Activated CD8-positive, alpha-beta memory T cell treated with anti-CD3 and anti-CD28 coated beads for 36 hours (primary cell): Measurements from ENCODE around the gene IRS2. TPM values are rescaled to one million over a fixed set of nuclear protein-coding genes. Genes with fewer than 3 reads are reported as not detected.

ENCODE experiments used
- CTCF ChIA-PET: fragments of 350-600 bp; sonication (Branson Sonifier 250); formaldehyde crosslinking; loops from one replicate; lab custom pipeline; 2021; ENCODE audit warnings: antibody characterized with exemption; lab: Charles Lee
- POLR2A ChIA-PET: fragments of 350-600 bp; sonication (Branson Sonifier 250); formaldehyde crosslinking; loops from one replicate; lab custom pipeline; 2021; ENCODE audit warnings: antibody characterized with exemption; lab: Charles Lee
- total RNA-seq, 2 experiments: library from RNA; stranded (reverse); gene quantifications; one replicate each; pipeline ENCODE4 v1.2.3, GENCODE V29; 2021

IRS2 gene
- total RNA-seq, 2 experiments from 2014 or later, result 1.0 to 1.1 TPM

GRCh38 chr13:109782066-109782822, 4.1 kb downstream of the IRS2 start:
- CTCF ChIA-PET, result no interaction called here
- POLR2A ChIA-PET, result no interaction called here

GRCh38 chr13:109781384-109782065, 4.9 kb downstream of the IRS2 start:
- ChIA-PET CTCF (no interaction called here), POLR2A (no interaction called here)

GRCh38 chr13:109780845-109781383, 5.5 kb downstream of the IRS2 start:
- ChIA-PET POLR2A (no interaction called here), CTCF (no interaction called here)

DNA sequence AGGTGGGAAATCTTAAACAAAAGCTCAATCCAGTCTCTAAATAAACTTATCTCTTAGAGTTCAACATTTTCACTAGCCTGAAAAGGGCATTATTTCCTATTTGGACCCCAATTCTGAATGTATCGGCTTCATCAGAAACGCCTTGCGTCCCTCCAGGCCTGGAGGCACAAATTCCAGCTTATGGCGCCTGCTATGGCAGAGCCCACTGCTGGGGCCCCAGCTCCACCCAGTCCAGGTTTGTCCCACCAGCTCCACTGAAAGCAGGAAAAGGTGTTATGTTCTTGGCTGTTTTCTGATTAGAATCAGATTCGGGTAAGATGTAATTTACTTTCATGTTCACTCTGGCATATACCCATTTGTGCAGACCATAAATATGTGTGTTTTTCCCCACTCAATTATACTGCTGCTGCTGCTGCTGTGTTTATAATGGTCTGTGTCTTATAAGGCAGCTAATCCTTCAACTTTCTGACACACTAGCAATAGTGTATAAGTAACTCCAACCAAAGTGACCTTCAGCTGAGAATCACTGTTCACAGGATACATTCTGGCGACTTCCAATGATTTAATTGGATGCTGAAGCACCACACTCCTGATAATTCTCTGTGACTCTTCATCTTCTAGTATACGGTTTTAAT, 6.4 kb downstream of the IRS2 start:
- ChIA-PET CTCF (no interaction called here), POLR2A (no interaction called here)

DNA sequence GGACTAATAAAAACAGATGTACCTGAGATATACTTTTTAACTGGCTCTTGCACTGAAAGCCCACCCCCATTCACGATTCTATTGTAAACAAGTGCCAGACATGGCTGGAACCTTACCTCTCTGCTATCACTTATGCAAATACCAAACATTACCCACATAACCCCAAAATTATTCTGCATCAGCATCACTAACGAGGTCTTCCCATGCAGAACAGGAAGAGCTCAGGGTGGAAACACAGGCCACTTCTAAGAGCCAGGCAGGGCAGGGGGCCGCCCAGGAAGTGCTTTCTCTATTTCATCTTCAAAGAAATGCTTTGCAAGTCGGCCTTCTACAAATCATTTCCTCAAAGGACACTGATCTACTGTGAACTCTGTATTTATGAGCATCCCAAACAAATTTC, 7.3 kb downstream of the IRS2 start:
- ChIA-PET POLR2A (no interaction called here), CTCF (no interaction called here)

DNA sequence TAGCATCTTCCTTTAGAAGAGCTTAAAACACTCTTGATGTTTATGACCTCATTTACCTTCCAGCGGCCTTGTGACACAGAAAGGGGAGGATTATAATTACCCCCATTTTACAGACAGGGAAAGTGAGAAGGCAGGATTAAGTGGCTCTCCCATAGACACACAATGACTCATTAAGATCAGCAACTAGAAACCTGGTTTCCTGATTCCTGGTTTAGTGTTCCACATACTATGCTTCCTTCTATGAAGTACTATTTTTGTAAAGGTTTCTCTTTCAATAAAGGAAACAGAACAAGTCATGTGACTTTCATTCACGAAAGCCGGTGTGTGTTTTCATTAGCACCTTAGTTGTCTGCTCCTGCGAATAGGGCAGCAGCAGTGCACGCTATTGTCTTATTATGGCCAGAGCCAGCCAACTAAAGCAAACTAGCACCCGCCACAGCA, 8.3 kb downstream of the IRS2 start:
- POLR2A ChIA-PET, result no interaction called here

GRCh38 chr13:109776575-109776974, 9.8 kb downstream of the IRS2 start:
- CTCF ChIA-PET, result no interaction called here
- POLR2A ChIA-PET, result no interaction called here

More for the DNA sequence above, 8.3 kb downstream of the IRS2 start:
- CTCF ChIA-PET, result no interaction called here

DNA sequence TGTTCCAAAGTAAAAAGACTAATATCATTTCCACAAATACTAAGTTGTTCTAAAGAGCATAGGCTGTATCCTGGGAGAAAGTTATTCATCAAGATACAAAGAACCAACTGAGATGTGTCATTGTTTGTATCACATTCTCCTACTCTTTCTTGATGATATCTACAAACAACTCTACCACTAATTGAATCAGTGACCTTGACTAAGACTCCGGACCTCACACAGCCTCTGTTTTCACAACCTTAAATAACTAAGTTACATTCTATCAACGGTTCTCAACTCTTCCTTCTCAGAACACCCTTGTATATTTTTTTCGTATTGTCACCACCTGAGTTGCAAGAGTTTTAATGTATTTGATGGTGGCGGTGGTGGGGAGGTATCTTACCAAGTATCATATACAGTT, 12.6 kb downstream of the IRS2 start:
- CTCF ChIA-PET, result no interaction called here

GRCh38 chr13:109773276-109773675, 13.1 kb downstream of the IRS2 start:
- POLR2A ChIA-PET, result no interaction called here

More for the DNA sequence above, 12.6 kb downstream of the IRS2 start:
- POLR2A ChIA-PET, result no interaction called here

GRCh38 chr13:109771926-109772325, 14.5 kb downstream of the IRS2 start:
- POLR2A ChIA-PET, result no interaction called here
- CTCF ChIA-PET, result no interaction called here

More at GRCh38 chr13:109773276-109773675, 13.1 kb downstream of the IRS2 start:
- CTCF ChIA-PET, result no interaction called here

DNA sequence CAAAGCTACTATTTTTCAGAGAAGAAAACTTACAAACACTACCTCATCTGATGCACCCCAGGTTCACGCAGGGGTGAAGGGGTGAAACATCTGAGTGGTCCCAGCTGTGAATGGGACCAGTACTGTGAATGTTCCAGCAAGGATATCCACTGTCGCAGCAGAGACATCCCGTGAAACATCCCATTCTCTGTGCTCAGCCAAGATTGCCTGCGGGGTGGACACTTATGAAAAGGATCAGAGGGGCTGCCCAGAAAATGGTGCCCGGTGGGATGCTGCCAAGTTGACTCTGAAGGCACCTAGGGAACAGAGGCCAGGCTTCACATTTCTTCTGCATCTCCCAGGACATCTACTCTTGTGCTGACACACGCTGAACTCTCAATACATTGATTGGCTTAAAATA, 15.9 kb downstream of the IRS2 start:
- ChIA-PET CTCF (no interaction called here), POLR2A (no interaction called here)

DNA sequence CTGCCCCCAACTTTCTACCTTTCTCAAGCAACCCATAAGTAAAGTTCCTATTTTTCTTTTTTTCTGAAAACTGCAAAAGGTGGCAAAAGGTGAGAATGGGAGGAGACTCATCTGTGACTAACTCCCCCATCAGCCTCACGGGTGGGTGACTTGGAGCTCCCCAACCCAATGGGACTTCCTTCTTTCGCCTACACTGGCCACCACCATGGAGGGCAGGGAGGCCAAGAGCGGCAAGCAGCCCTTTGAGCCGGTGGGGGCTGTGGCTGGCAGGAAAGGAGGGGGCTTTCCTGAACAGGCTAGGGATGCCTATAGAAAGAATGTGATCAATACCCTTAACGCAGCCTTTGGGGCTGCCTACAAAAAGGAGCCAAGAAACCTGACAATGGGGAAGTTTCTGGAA, 16.5 kb downstream of the IRS2 start:
- POLR2A ChIA-PET, result no interaction called here
- CTCF ChIA-PET, result no interaction called here

DNA sequence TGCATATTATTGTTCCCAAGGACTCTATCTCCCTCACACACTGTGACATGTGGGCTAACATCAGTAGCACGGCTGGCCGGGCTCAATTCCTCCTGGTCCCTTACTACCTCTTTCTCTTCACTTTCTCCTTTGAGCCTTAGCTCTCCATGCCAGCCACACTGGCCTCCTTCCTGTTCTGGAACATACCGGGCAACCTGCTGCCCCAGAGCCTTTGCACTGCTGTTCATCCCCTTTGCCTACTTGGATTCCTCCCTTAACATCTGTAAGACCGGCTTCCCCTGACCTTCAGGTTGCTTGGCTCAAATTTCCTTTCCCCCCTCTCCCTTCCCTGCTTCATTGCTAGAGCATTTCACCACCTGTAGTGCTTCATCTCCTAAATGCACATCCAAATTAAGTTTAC, 17.1 kb downstream of the IRS2 start:
- POLR2A ChIA-PET, result no interaction called here
- CTCF ChIA-PET, result no interaction called here

DNA sequence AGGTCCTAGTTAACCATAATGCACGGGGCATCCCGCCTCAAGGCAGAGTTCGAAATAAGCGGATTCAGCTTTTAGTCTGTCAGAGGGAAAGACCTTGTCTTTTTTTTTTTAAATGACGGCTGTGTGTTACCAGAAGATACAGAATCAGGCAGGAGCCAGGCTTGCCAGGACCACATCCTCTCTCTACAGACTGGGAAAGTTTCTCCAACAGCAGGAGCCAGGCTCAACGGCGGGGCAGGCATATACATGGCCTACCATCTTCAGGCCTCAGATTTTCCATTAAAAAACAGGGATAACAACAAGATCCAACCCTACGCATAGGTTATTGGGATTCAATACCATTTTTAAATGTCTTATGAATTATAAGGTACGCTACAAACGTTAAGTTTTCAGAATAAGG, 17.8 kb downstream of the IRS2 start:
- POLR2A ChIA-PET, result no interaction called here

GRCh38 chr13:109768176-109768575, 18.2 kb downstream of the IRS2 start:
- ChIA-PET CTCF (no interaction called here), POLR2A (no interaction called here)

More for the DNA sequence above, 17.8 kb downstream of the IRS2 start:
- CTCF ChIA-PET, result no interaction called here

- POLR2A ChIA-PET, result no interaction called here
- CTCF ChIA-PET, result no interaction called here
Observed at GRCh38 chr13:109767023-109767422, 19.4 kb downstream of the IRS2 start.

GRCh38 chr13:109764470-109765291, 21.7 kb downstream of the IRS2 start:
- ChIA-PET CTCF (no interaction called here), POLR2A (no interaction called here)

- CTCF ChIA-PET, result no interaction called here
- POLR2A ChIA-PET, result no interaction called here
Observed at GRCh38 chr13:109764045-109764444, 22.3 kb downstream of the IRS2 start.

GRCh38 chr13:109762791-109763190, 23.6 kb downstream of the IRS2 start:
- ChIA-PET CTCF (no interaction called here), POLR2A (no interaction called here)

DNA sequence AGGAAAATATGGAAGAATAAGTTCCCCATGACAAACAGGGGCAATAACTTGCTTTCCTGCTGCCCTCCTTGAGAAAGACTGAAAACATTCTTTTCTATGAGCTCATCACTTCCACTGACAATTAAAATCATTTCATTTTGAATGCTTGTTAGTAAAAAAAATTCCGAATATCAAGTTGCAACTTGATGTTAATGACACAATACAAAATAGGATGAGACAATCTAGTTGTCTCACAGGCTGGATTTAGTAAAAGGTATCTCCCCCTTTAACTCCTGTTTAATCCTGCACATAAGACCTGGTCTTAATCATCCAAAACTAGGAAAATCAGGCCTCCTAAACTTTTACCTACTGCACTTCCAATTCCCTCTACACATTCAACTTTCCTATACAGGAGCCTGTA, 24.7 kb downstream of the IRS2 start:
- POLR2A ChIA-PET, result no interaction called here
- CTCF ChIA-PET, result no interaction called here
